ENCODE results near the gene CDC42. TPM values are rescaled to one million over a fixed set of nuclear protein-coding genes. Genes with fewer than 3 reads are reported as not detected.

CDC42 gene
- total and polyA plus RNA-seq, 10 of the 15 experiments (the other 5 are each of a cell fraction or from before 2014, with no cell fraction given) = 184 to 479 (median 326) TPM

GRCh38 chr1:22120469-22120790, 67.9 kb downstream of the CDC42 start:
- RAD21 ChIA-PET (ENCODE audit: unreplicated experiment) = no interaction called here
- ATAC-seq (no peak), DNase-seq (ENCODE audit: low read depth, low spot score) (no peak), FAIRE-seq (no peak)
- no peak overlapping the region for H3K9ac ChIP-seq (ENCODE audit: control insufficient read depth, insufficient read depth, low read length)
- CTCF ChIA-PET = no interaction called here
- H3K79me2 ChIP-seq (ENCODE audit: control insufficient read depth, insufficient read depth, low read length) = no peaks in the 10 kb centered on the region
- H2AFZ ChIP-seq (ENCODE audit: control insufficient read depth, low read depth, low read length) = no peak overlapping the region
- H3K27me3 ChIP-seq (replicated peaks in 1 of 2; ENCODE audit: control insufficient read depth in 2 of 2, insufficient read depth in 2 of 2, low read length in 1 of 2) = no peaks in the 10 kb centered on the region
- TF ChIP-seq KAT2A (conservative IDR thresholded peaks at IDR 0.05; ENCODE audit: control insufficient read depth, low read depth, low read length) (no peak), ESRRA (IDR thresholded peaks at IDR 0.05; ENCODE audit: low read length) (no peak), ZBTB11 (CRISPR knock-in tag; IDR thresholded peaks at IDR 0.05) (no peak), RCOR1 (conservative IDR thresholded peaks at IDR 0.05; ENCODE audit: low read depth, low read length) (no peak), CHD4 (IDR thresholded peaks at IDR 0.05) (no peak), NBN (IDR thresholded peaks at IDR 0.05) (no peak), ZBTB4 (CRISPR knock-in tag; IDR thresholded peaks at IDR 0.05) (no peak), USF1 (IDR thresholded peaks at IDR 0.05; ENCODE audit: borderline replicate concordance, extremely low read length, insufficient read depth, low read depth, low read length) (no peak), BMI1 (IDR thresholded peaks at IDR 0.05; ENCODE audit: borderline replicate concordance) (no peak), POU2F2 (IDR thresholded peaks at IDR 0.05; ENCODE audit: borderline replicate concordance, low read depth, low read length) (no peak), BHLHE40 (IDR thresholded peaks at IDR 0.05; ENCODE audit: borderline replicate concordance in 1 of 2, low read depth in 2 of 2, low read length in 1 of 2) (no peak)
- H3K4me3 ChIP-seq = no peak overlapping the region
- intact Hi-C loops (cut with micrococcal nuclease; ENCODE audit: unreplicated experiment) (no loop called here), in situ Hi-C loops (cut with MboI) (no loop called here)
- no peak overlapping the region for H3K27ac ChIP-seq (ENCODE audit: control insufficient read depth, insufficient read depth)
- no TSS peak for BruUV-seq (replicated peaks)
- H3K4me2 ChIP-seq (ENCODE audit: control insufficient read depth, insufficient read depth) = no peak overlapping the region
- WGBS (ENCODE audit: insufficient coverage, insufficient replicate concordance, low lambda C conversion rate, missing lambda C conversion rate) = 95% methylated on average over 10 of the region's 11 CpGs
- SMC1A ChIA-PET (ENCODE audit: uncharacterized antibody, unreplicated experiment) = no interaction called here
- no peaks in the 10 kb centered on the region for H3K9me3 ChIP-seq (replicated peaks; ENCODE audit: control insufficient read depth, insufficient read depth, low read length)
- POLR2A ChIA-PET = no interaction called here
- peaks cover 43% of the 10 kb centered on the region for H3K4me1 ChIP-seq (ENCODE audit: control insufficient read depth, insufficient read depth, low read length)
- peaks cover 0 to 5% of the 10 kb centered on the region in 2 experiments; a peak in 3 of 4 replicates for H3K36me3 ChIP-seq (ENCODE audit: control insufficient read depth in 2 of 2, insufficient read depth in 2 of 2, low read length in 1 of 2)
- H4K20me1 ChIP-seq (ENCODE audit: control insufficient read depth, insufficient read depth) = peaks cover 12% of the 10 kb centered on the region

Measured in GM12878 (cell line).